DND-41 (cell line): ENCODE measurements around the gene WDR77.

Source experiments
- ATAC-seq: fragments of 200-7000 bp; cut with Tn5 transposase; 3 replicates; pipeline ENCODE4 v1.9.1; 2021; ENCODE audit warnings: low read depth; ENCODE audit not compliant: insufficient read depth
- DNase-seq: peaks from one replicate; pipeline ENCODE4 v3.0.0-alpha.2; 2020
- H2AFZ ChIP-seq: 2 replicates; pipeline ENCODE4 v1.6.0; 2012; ENCODE audit warnings: low read depth, low read length
- H3K27ac ChIP-seq: 2 replicates; pipeline ENCODE4 v1.5.1; 2012; ENCODE audit warnings: low read length, inconsistent platforms
- H3K27me3 ChIP-seq: fragments of 200-600 bp; sonication (generic); 2 replicates; pipeline ENCODE4 v1.6.0; 2012; ENCODE audit warnings: low read length, mild to moderate bottlenecking, inconsistent platforms; ENCODE audit not compliant: insufficient read depth, poor library complexity
- H3K36me3 ChIP-seq: 2 replicates; pipeline ENCODE4 v1.5.1; 2012; ENCODE audit warnings: low read length, inconsistent platforms; ENCODE audit not compliant: insufficient read depth
- H3K4me1 ChIP-seq: 2 replicates; pipeline ENCODE4 v1.5.1; 2012; ENCODE audit warnings: mild to moderate bottlenecking, low read length; ENCODE audit not compliant: insufficient read depth
- H3K4me2 ChIP-seq: 2 replicates; pipeline ENCODE4 v1.6.0; 2012; ENCODE audit warnings: mild to moderate bottlenecking, moderate library complexity, low read length, inconsistent platforms; ENCODE audit not compliant: insufficient read depth
- H3K4me3 ChIP-seq, 2 experiments: fragments of 200-600 bp in 1 of 2; shearing (Covaris generic) in 1 of 2; 2 replicates each; pipeline ENCODE4 v1.5.1; 2012 to 2016; ENCODE audit warnings: inconsistent platforms in 2 of 2, low read length in 2 of 2, mild to moderate bottlenecking in 2 of 2, low read depth in 1 of 2, moderate library complexity in 1 of 2
- H3K79me2 ChIP-seq: 2 replicates; pipeline ENCODE4 v1.6.0; 2012; ENCODE audit warnings: low read length, inconsistent platforms; ENCODE audit not compliant: insufficient read depth
- H3K9ac ChIP-seq: 2 replicates; pipeline ENCODE4 v1.6.0; 2012; ENCODE audit warnings: low read depth, mild to moderate bottlenecking, inconsistent platforms, low read length, moderate library complexity
- H3K9me3 ChIP-seq: 2 replicates; pipeline ENCODE4 v1.5.1; 2012; ENCODE audit warnings: low read length, moderate library complexity, mild to moderate bottlenecking, inconsistent platforms; ENCODE audit not compliant: insufficient read depth, severe bottlenecking
- H4K20me1 ChIP-seq: 2 replicates; pipeline ENCODE4 v1.6.0; 2012; ENCODE audit warnings: low read length; ENCODE audit not compliant: insufficient read depth
- EZH2 ChIP-seq: IDR thresholded peaks from 3 replicates; pipeline ENCODE4 v1.6.1; 2012; ENCODE audit warnings: borderline replicate concordance, low read depth, mild to moderate bottlenecking, moderate library complexity, low read length, inconsistent platforms; ENCODE audit not compliant: severe bottlenecking
- TF ChIP-seq, protein P1 (sequence below): IDR thresholded peaks from 2 replicates; pipeline ENCODE4 v1.5.1; 2012; ENCODE audit warnings: borderline replicate concordance, low read length, moderate library complexity, mild to moderate bottlenecking; ENCODE audit not compliant: poor library complexity, severe bottlenecking; ENCODE audit errors: extremely low read depth

Gene WDR77

DNA sequence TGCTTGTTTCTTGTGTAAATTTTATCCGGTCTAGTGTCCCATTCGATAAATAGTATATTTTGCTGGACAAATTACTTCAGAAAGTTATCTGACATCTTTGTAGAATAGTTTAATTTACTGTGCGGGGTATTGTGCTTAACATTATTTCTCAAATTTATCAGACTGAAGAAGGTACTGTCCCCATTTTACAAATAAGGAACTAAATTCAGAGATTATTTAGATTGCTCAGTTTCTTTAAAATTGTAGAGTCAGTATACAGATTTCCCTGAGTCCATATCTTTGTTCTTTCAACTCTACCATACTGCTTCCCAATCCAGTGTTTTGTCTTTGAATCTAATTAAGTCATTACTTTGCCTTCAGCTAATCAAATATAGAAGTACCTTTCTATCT lies 6.6 kb upstream of the WDR77 start:
- H3K4me1 ChIP-seq, result peaks cover 33% of the 10 kb centered on the region
- H3K79me2 ChIP-seq, result peaks cover 50% of the 10 kb centered on the region
- TF ChIP-seq EZH2, result no peak
- TF ChIP-seq, protein P1, sequence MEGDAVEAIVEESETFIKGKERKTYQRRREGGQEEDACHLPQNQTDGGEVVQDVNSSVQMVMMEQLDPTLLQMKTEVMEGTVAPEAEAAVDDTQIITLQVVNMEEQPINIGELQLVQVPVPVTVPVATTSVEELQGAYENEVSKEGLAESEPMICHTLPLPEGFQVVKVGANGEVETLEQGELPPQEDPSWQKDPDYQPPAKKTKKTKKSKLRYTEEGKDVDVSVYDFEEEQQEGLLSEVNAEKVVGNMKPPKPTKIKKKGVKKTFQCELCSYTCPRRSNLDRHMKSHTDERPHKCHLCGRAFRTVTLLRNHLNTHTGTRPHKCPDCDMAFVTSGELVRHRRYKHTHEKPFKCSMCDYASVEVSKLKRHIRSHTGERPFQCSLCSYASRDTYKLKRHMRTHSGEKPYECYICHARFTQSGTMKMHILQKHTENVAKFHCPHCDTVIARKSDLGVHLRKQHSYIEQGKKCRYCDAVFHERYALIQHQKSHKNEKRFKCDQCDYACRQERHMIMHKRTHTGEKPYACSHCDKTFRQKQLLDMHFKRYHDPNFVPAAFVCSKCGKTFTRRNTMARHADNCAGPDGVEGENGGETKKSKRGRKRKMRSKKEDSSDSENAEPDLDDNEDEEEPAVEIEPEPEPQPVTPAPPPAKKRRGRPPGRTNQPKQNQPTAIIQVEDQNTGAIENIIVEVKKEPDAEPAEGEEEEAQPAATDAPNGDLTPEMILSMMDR, result no peak
- no peaks in the 10 kb centered on the region for H3K27me3 ChIP-seq
- no peaks in the 10 kb centered on the region; the same call in 1 of the 2 replicates for H4K20me1 ChIP-seq
- no peak overlapping the region for H3K9ac ChIP-seq
- DNase-seq, result no peak
- H3K9me3 ChIP-seq, result no peaks in the 10 kb centered on the region
- peaks cover 89% of the 10 kb centered on the region for H3K36me3 ChIP-seq
- H2AFZ ChIP-seq, result no peak overlapping the region
- no peak overlapping the region for H3K4me2 ChIP-seq
- no peak for ATAC-seq
- no peak overlapping the region for H3K27ac ChIP-seq
- H3K4me3 ChIP-seq, result no peak overlapping the region

GRCh38 chr1:111454859-111455641 lies 6.0 kb upstream of the WDR77 start:
- H4K20me1 ChIP-seq, result no peaks in the 10 kb centered on the region; the same call in 1 of the 2 replicates
- peak overlapping the region; percentile 24; the same call in 1 of the 2 replicates for H3K4me2 ChIP-seq
- H3K27me3 ChIP-seq, result no peaks in the 10 kb centered on the region
- H3K4me1 ChIP-seq, result peaks cover 39% of the 10 kb centered on the region
- H3K27ac ChIP-seq, result no peak overlapping the region
- H2AFZ ChIP-seq, result no peak overlapping the region
- no peak overlapping the region for H3K4me3 ChIP-seq
- TF ChIP-seq, protein P1, result no peak
- TF ChIP-seq EZH2, result no peak
- peaks cover 56% of the 10 kb centered on the region for H3K79me2 ChIP-seq
- no peak for DNase-seq
- H3K36me3 ChIP-seq, result peaks cover 84% of the 10 kb centered on the region
- no peak overlapping the region for H3K9ac ChIP-seq
- ATAC-seq, result no peak
- H3K9me3 ChIP-seq, result no peaks in the 10 kb centered on the region

DNA sequence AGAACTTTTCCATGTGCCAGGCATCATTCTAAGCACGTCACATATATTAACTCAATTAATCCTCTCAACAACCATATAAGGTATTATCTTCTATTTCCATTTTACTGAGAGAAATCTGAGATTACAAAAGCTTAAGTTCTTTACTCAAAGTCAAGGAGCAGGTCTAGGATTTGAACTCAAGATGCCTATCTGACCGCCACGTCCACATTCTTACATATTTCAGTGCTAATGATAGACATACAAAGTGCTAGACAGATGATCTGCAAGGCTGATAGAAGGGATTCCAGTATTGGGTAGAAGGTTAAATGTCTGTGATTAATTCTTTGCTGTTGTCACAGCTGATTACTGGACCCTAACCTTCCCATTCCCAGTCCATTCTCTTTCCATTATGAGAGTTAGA lies 4.7 kb upstream of the WDR77 start:
- no peak overlapping the region for H3K27ac ChIP-seq
- H4K20me1 ChIP-seq, result no peaks in the 10 kb centered on the region; the same call in 1 of the 2 replicates
- H3K4me3 ChIP-seq, result no peak overlapping the region
- H2AFZ ChIP-seq, result no peak overlapping the region
- peak overlapping the region; percentile 18; the same call in 1 of the 2 replicates for H3K4me2 ChIP-seq
- H3K9me3 ChIP-seq, result no peaks in the 10 kb centered on the region
- H3K36me3 ChIP-seq, result peaks cover 71% of the 10 kb centered on the region
- TF ChIP-seq, protein P1, result no peak
- no peak for TF ChIP-seq EZH2
- no peak overlapping the region for H3K9ac ChIP-seq
- H3K27me3 ChIP-seq, result no peaks in the 10 kb centered on the region
- H3K4me1 ChIP-seq, result peaks cover 41% of the 10 kb centered on the region
- no peak for ATAC-seq
- H3K79me2 ChIP-seq, result peaks cover 69% of the 10 kb centered on the region
- DNase-seq, result no peak

GRCh38 chr1:111452581-111452980 lies 3.5 kb upstream of the WDR77 start:
- Histone ChIP-seq H3K9ac (no peak overlapping the region), H3K27me3 (no peaks in the 10 kb centered on the region), H3K4me2 (peak overlapping the region; percentile 87; the same call in 1 of the 2 replicates), H3K27ac (no peak overlapping the region), H3K9me3 (no peaks in the 10 kb centered on the region), H3K4me1 (peaks cover 50% of the 10 kb centered on the region), H4K20me1 (peaks cover 1% of the 10 kb centered on the region; the same call in 1 of the 2 replicates), H2AFZ (no peak overlapping the region), H3K36me3 (peaks cover 60% of the 10 kb centered on the region), H3K79me2 (peaks cover 80% of the 10 kb centered on the region), H3K4me3 (no peak overlapping the region)
- no peak for DNase-seq
- no peak for ATAC-seq
- TF ChIP-seq, protein P1, result no peak
- TF ChIP-seq EZH2, result no peak
